ENCODE measurements around the gene USHBP1. TPM values are rescaled to one million over a fixed set of nuclear protein-coding genes. Genes with fewer than 3 reads are reported as not detected.

The USHBP1 gene
- total and polyA plus RNA-seq, 2 of the 13 experiments (the other 11 are each of a cell fraction or from before 2014, with no cell fraction given), result 0.15 to 1.5 TPM

GRCh38 chr19:17242431-17243208 lies 21.9 kb downstream of the USHBP1 start (continued):
- TF ChIP-seq SIX1 (CRISPR knock-in tag; IDR thresholded peaks at IDR 0.05; ENCODE audit: borderline replicate concordance), result no peak
- TF ChIP-seq GMEB2 (CRISPR knock-in tag; IDR thresholded peaks at IDR 0.05; ENCODE audit: low read depth), result no peak
- no peak for TF ChIP-seq STAT5B (CRISPR knock-in tag; IDR thresholded peaks at IDR 0.05)
- TF ChIP-seq ZNF281 (CRISPR knock-in tag; IDR thresholded peaks at IDR 0.05; ENCODE audit: borderline replicate concordance), result no peak
- no peak for TF ChIP-seq CENPX (CRISPR knock-in tag; IDR thresholded peaks at IDR 0.05)
- TF ChIP-seq PCBP1 (IDR thresholded peaks at IDR 0.05; ENCODE audit: borderline replicate concordance, low read depth, low read length), result no peak
- no peak for TF ChIP-seq GPN1 (CRISPR knock-in tag; IDR thresholded peaks at IDR 0.05; ENCODE audit: borderline replicate concordance)
- TF ChIP-seq STAT6 (CRISPR knock-in tag; IDR thresholded peaks at IDR 0.05; ENCODE audit: borderline replicate concordance), result no peak
- TF ChIP-seq ZNF605 (CRISPR knock-in tag; IDR thresholded peaks at IDR 0.05), result peak; percentile 34; the same call in 1 of the 2 replicates
- no peak for TF ChIP-seq ESRRA (CRISPR knock-in tag; IDR thresholded peaks at IDR 0.05; ENCODE audit: low read depth)
- TF ChIP-seq THAP7 (CRISPR knock-in tag; IDR thresholded peaks at IDR 0.05), result no peak
- no peak for TF ChIP-seq RBM39 (IDR thresholded peaks at IDR 0.05; ENCODE audit: low read depth, low read length, poor library complexity, severe bottlenecking)
- peak; percentile 9 for TF ChIP-seq ZFP36 (IDR thresholded peaks at IDR 0.05; ENCODE audit: borderline replicate concordance, low read depth, low read length, partially characterized antibody)
- no peak for TF ChIP-seq HINFP (CRISPR knock-in tag; IDR thresholded peaks at IDR 0.05; ENCODE audit: low read depth)
- TF ChIP-seq MTERF4 (CRISPR knock-in tag; IDR thresholded peaks at IDR 0.05), result no peak
- TF ChIP-seq ZNF550 (CRISPR knock-in tag; IDR thresholded peaks at IDR 0.05; ENCODE audit: borderline replicate concordance), result no peak

Data from HepG2 (cell line).